HEK293T (cell line): ENCODE results near the gene FLVCR1.

Experiments
- CTBP1 ChIP-seq: fragments of 450-650 bp; IDR thresholded peaks from 2 replicates; pipeline ENCODE4 v1.6.1; 2016; ENCODE audit warnings: borderline replicate concordance
- HDGF ChIP-seq: fragments of 450-650 bp; IDR thresholded peaks from 2 replicates; pipeline ENCODE4 v1.6.1; 2017; ENCODE audit warnings: antibody characterized with exemption, borderline replicate concordance
- LEF1 ChIP-seq: fragments of 450-650 bp; IDR thresholded peaks from 2 replicates; pipeline ENCODE4 v1.6.1; 2017; ENCODE audit warnings: mild to moderate bottlenecking, borderline replicate concordance
- SP1 ChIP-seq: fragments of 450-650 bp; IDR thresholded peaks from 2 replicates; pipeline ENCODE4 v1.6.1; 2017
- TARDBP ChIP-seq: fragments of 450-650 bp; IDR thresholded peaks from 2 replicates; pipeline ENCODE4 v1.6.1; 2016
- ZNF384 ChIP-seq: fragments of 450-650 bp; IDR thresholded peaks from 2 replicates; pipeline ENCODE4 v1.6.1; 2016

GRCh38 chr1:212938846-212939245 is 80.8 kb downstream of the FLVCR1 start:
- TF ChIP-seq SP1, result no peak
- TF ChIP-seq CTBP1, result no peak
- TF ChIP-seq LEF1, result no peak
- no peak for TF ChIP-seq TARDBP
- no peak for TF ChIP-seq ZNF384
- no peak for TF ChIP-seq HDGF
